Measurements from ENCODE around the gene MYOM3.
"Not testable (repeated sequence)": the region's sequence is repeated elsewhere in the genome, so short reads cannot be mapped to it uniquely, and the experiment has no call there.

DNA sequence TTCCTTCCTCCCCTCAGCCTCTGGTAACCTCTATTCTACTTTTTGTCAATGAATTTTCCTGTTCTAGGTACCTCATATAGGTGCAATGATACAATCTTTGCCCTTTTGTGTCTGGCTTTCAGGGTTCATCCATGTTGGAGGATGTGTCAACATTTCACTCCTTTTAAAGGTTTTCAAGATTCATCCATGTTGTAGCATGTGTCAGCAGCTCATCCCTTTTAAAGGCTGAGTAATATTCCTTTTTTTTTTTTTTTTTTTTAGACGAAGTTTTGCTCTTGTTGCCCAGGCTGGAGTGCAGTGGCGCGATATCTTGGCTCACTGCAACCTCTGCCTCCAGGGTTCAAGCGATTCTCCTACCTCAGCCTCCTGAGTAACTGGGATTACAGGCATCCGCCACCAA is 67.3 kb downstream of the MYOM3 start:
- TF ChIP-seq, protein P1, sequence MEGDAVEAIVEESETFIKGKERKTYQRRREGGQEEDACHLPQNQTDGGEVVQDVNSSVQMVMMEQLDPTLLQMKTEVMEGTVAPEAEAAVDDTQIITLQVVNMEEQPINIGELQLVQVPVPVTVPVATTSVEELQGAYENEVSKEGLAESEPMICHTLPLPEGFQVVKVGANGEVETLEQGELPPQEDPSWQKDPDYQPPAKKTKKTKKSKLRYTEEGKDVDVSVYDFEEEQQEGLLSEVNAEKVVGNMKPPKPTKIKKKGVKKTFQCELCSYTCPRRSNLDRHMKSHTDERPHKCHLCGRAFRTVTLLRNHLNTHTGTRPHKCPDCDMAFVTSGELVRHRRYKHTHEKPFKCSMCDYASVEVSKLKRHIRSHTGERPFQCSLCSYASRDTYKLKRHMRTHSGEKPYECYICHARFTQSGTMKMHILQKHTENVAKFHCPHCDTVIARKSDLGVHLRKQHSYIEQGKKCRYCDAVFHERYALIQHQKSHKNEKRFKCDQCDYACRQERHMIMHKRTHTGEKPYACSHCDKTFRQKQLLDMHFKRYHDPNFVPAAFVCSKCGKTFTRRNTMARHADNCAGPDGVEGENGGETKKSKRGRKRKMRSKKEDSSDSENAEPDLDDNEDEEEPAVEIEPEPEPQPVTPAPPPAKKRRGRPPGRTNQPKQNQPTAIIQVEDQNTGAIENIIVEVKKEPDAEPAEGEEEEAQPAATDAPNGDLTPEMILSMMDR (IDR thresholded peaks at IDR 0.05) = not testable (repeated sequence)
- not testable (repeated sequence) for TF ChIP-seq POLR2A (IDR thresholded peaks at IDR 0.05)

All from prostate gland (tissue), 2 donors.